Transverse colon (tissue), 4 donors: ENCODE measurements around the gene RAI1. TPM values are rescaled to one million over a fixed set of nuclear protein-coding genes. Genes with fewer than 3 reads are reported as not detected.

Source experiments
- DNase-seq: peaks from one replicate; pipeline ENCODE4 v3.0.0-alpha.2; 2019
- H3K27ac ChIP-seq, 4 donors: fragments of 200-600 bp; sonication (generic); 2 replicates each; pipeline ENCODE4 v1.5.1; 2016 to 2018; ENCODE audit warnings: inconsistent platforms in 4 of 4
- H3K27me3 ChIP-seq: fragments of 200-600 bp; sonication (generic); 2 replicates; pipeline ENCODE4 v1.5.1; 2017; ENCODE audit warnings: inconsistent platforms
- H3K36me3 ChIP-seq, 4 donors: fragments of 200-600 bp; sonication (generic); 2 replicates each; pipeline ENCODE4 v1.5.1; 2017 to 2019; ENCODE audit warnings: inconsistent platforms in 4 of 4
- H3K4me1 ChIP-seq, 4 donors: fragments of 200-600 bp; sonication (generic); 2 replicates each; pipeline ENCODE4 v1.5.1; 2017 to 2020; ENCODE audit warnings: inconsistent platforms in 4 of 4
- H3K4me3 ChIP-seq, 4 donors: fragments of 200-600 bp; sonication (generic); 1 replicate in 1 of 4; 2 replicates in 3 of 4; pipeline versions ENCODE4 v1.5.1 to v1.6.1; 2017 to 2019; ENCODE audit warnings: inconsistent platforms in 4 of 4
- H3K9me3 ChIP-seq, 2 donors: fragments of 200-600 bp; sonication (generic); 2 replicates each; pipeline ENCODE4 v1.5.1; 2017 to 2019; ENCODE audit warnings: inconsistent platforms in 2 of 2
- EP300 ChIP-seq: sonication (generic); formaldehyde crosslinking; IDR thresholded peaks from one replicate; pipeline ENCODE4 v1.6.1; 2017; ENCODE audit warnings: antibody characterized with exemption, low read depth
- POLR2A ChIP-seq: fragments of 450-650 bp; IDR thresholded peaks from one replicate; pipeline ENCODE4 v1.6.1; 2016; ENCODE audit warnings: antibody characterized with exemption, mild to moderate bottlenecking, moderate library complexity
- POLR2AphosphoS5 ChIP-seq, 3 donors: sonication (generic); formaldehyde crosslinking; IDR thresholded peaks; one replicate each; pipeline ENCODE4 v1.6.1; 2016; ENCODE audit warnings: antibody characterized with exemption in 3 of 3
- WGBS, 2 donors: methylation state at CpG; one replicate each; pipeline ENCODE4 v1.1.5; 2018; ENCODE audit warnings: low coverage in 1 of 2; 5-methylcytosine and 5-hydroxymethylcytosine counted together
- in situ Hi-C, 4 donors: fragments of 200-750 bp; cut with MboI; loops; one replicate each; pipeline versions ENCODE4 v1.15.0 to v1.15.1; 2017; ENCODE audit warnings: low sequenced_read_pairs in 3 of 4, low pct_ligation_motif_present in 1 of 4, low pct_unique_long_range_greater_than_20kb in 1 of 4
- intact Hi-C: fragments of 100-400 bp; cut with DNase I; formaldehyde crosslinking; loops from one replicate; pipeline ENCODE4 v1.15.1; 2023; ENCODE audit warnings: low total_unique reads
- total RNA-seq, 4 donors: library from RNA; depleted of rRNA; stranded (reverse); fragments of >200 nt; gene quantifications; one replicate each; pipeline ENCODE4 v1.1.0, GENCODE V29; 2016
- TF ChIP-seq, protein P1 (sequence below), 5 experiments: fragments of 200-600 bp in 3 of 5; fragments of 450-650 bp in 2 of 5; sonication (generic) in 3 of 5; IDR thresholded peaks; 1 replicate in 2 of 5; 2 replicates in 3 of 5; pipeline ENCODE4 v1.5.1; 2016 to 2017; ENCODE audit warnings: antibody characterized with exemption in 5 of 5, inconsistent platforms in 3 of 5, mild to moderate bottlenecking in 2 of 5, moderate library complexity in 1 of 5

The RAI1 gene
- total RNA-seq, 4 donors from 2014 or later, result 14.1 to 163 (median 34.6) TPM

DNA sequence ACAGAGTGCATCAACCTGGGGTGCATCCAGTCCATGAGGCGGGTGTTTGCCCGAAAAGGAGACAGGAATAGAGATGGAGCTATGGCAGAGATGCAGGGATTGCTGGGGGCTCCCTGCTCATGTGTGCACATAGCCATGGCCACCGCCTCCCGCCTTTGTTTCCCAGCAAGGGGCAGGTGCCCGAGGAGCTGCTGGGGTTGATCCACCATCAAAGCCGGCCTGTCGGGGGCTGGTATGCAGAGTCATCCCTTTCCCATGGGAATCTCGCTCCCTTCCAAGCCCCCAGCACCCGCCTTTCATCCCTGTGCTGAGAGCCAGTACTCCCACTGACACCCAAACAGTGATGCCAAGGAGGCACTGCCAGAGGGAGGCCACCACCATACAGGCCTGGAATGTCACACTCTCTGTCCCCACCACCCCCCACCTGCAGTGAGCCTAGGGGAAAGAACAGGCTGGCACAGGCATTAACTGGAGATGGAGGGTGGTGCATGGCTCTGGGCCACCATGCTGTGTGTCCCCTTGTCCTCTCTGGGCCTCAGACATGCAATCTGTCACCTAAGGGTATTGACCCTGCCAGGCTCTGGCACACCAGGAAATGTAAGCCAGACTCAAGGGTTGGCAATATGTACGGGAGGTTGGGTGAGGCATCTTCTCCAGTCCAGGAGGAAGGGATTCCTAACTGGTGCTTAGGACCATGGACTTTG is 90.4 kb downstream of the RAI1 start:
- H3K27me3 ChIP-seq, result no peaks in the 10 kb centered on the region
- WGBS, 2 donors, result 91 to 92% methylated on average over 2 to 10 of the region's 10 CpGs
- in situ Hi-C loops, result loop anchor here in 1 of 4 donors (10.0 kb wide), 1 partner anchor 97 kb away; no protein-coding TSS in a partner anchor
- intact Hi-C loops, result no loop called here
- no peak overlapping the region for H3K4me3 ChIP-seq
- peaks cover 21 to 48% (median 30%) of the 10 kb centered on the region in 4 donors for H3K4me1 ChIP-seq
- H3K36me3 ChIP-seq, result no peaks in the 10 kb centered on the region
- H3K9me3 ChIP-seq, result no peaks in the 10 kb centered on the region
- H3K27ac ChIP-seq, result peak overlapping the region in 2 of 4 donors; percentile 75 to 89
- no peak for DNase-seq
- TF ChIP-seq POLR2AphosphoS5 (IDR thresholded peaks at IDR 0.05), result no peak
- TF ChIP-seq, protein P1, sequence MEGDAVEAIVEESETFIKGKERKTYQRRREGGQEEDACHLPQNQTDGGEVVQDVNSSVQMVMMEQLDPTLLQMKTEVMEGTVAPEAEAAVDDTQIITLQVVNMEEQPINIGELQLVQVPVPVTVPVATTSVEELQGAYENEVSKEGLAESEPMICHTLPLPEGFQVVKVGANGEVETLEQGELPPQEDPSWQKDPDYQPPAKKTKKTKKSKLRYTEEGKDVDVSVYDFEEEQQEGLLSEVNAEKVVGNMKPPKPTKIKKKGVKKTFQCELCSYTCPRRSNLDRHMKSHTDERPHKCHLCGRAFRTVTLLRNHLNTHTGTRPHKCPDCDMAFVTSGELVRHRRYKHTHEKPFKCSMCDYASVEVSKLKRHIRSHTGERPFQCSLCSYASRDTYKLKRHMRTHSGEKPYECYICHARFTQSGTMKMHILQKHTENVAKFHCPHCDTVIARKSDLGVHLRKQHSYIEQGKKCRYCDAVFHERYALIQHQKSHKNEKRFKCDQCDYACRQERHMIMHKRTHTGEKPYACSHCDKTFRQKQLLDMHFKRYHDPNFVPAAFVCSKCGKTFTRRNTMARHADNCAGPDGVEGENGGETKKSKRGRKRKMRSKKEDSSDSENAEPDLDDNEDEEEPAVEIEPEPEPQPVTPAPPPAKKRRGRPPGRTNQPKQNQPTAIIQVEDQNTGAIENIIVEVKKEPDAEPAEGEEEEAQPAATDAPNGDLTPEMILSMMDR (IDR thresholded peaks at IDR 0.05), result no peak
- no peak for TF ChIP-seq EP300
- TF ChIP-seq POLR2A, result no peak

DNA sequence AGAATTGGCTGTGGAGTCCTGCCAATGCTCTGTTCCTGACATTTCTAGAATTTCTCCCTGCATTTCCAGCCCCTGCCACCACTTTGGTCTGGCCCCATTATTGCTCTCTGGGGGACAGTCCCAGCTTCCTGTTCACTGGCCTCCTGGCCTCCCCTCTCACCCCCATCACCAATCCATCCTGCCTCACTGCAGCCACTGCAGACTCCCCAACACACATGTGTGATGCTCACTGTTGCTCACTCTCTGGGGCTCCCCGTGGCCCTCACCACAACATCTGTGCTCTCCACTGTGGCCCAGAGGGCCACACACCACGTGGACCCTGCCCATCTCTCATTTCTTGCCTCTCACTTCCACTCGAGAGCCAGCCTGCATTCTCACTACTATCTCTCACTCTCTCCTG is 91.0 kb downstream of the RAI1 start:
- 61 to 76% methylated on average over 2 to 3 of the region's 3 CpGs for WGBS, 2 donors
- Histone ChIP-seq H3K36me3 (no peaks in the 10 kb centered on the region), H3K9me3 (no peaks in the 10 kb centered on the region), H3K27me3 (no peaks in the 10 kb centered on the region), H3K4me1 (peaks cover 21 to 42% (median 30%) of the 10 kb centered on the region in 4 donors), H3K4me3 (no peak overlapping the region), H3K27ac (peak overlapping the region in 1 of 4 donors; percentile 89)
- intact Hi-C loops, result no loop called here
- TF ChIP-seq EP300 (no peak), POLR2A (no peak)
- no peak for DNase-seq
- in situ Hi-C loops, result loop anchor here in 1 of 4 donors (10.0 kb wide), 1 partner anchor 97 kb away; no protein-coding TSS in a partner anchor

DNA sequence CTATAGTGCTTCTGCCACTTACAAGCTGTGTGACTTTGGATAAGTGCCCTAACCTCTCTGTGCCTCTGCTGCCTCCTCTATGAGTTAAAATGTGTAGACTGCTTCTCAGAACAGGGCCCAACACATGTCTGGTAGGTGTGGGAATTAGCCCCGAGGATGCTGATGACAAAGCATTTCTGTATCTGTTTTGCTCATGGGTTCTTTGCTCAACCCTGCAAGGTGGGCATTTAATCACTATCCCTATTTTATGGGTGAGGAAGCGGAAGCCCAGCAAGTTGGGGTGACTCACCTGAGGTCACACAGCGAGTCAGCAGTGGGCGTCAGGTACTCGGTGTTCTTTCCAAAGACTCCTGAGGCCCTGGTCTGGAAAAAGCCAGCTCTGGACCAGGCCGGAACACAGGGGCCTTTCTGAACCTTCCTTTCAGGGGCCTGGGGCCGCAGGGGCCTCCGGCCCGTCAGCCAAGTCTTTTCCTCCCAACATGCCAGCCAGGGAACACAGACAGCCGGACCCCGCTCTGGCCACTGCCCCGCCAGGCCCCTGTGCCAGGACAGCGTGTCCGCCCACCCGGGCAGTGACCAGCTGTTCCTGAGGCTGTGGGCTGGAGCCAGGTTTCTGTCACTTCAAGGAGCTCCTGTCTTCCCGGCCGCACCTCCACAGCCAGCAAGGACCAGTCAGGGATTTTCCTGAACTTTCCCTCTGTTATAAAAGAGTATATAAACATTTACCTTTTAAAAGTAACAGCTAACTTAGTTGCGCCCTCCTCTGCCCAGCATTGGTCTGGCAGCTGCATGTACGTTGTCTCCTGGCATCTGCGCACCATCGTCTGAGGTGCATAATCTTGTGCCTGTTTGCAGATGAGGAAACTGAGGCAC is 93.0 kb downstream of the RAI1 start:
- in situ Hi-C loops, result loop anchor here in 1 of 4 donors (10.0 kb wide), 1 partner anchor 99 kb away; no protein-coding TSS in a partner anchor
- Histone ChIP-seq H3K9me3 (no peaks in the 10 kb centered on the region), H3K4me3 (no peak overlapping the region), H3K27me3 (no peaks in the 10 kb centered on the region), H3K4me1 (peaks cover 26 to 49% (median 36%) of the 10 kb centered on the region in 4 donors), H3K27ac (peak overlapping the region; percentile 81 to 89 (median 85)), H3K36me3 (no peaks in the 10 kb centered on the region)
- peak; percentile 83 for DNase-seq
- TF ChIP-seq EP300, result peak; percentile 55
- TF ChIP-seq POLR2AphosphoS5 (IDR thresholded peaks at IDR 0.05), result peak in 2 of 3 donors; percentile 5 to 13
- TF ChIP-seq POLR2A, result no peak
- TF ChIP-seq, protein P1 (IDR thresholded peaks at IDR 0.05), result peak; percentile 43 to 84 (median 64)
- 0 to 36% methylated on average over 1 to 21 of the region's 21 CpGs for WGBS, 2 donors
- intact Hi-C loops, result no loop called here

DNA sequence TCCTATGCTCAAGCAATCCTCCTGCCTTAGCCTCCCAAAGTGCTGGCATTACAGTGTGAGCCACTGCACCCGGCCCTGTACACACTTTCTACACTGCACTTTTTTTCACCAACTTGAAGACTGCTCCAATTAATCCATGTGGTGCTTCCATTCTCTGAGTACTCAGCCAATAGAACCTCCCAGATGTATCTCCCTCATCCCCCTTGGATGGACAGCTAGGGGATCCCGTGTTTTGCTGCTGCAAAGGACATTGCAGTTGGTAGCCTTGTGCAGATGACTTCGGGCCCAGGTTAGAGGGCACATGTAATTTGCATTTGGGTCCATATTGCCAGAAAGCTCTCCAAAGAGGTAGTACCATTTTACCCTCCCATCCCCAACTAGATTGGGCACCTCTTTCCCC is 95.6 kb downstream of the RAI1 start:
- Histone ChIP-seq H3K4me3 (no peak overlapping the region), H3K27ac (no peak overlapping the region), H3K36me3 (no peaks in the 10 kb centered on the region), H3K4me1 (peaks cover 29 to 52% (median 43%) of the 10 kb centered on the region in 4 donors), H3K9me3 (no peaks in the 10 kb centered on the region), H3K27me3 (peaks cover 6% of the 10 kb centered on the region)
- intact Hi-C loops, result no loop called here
- TF ChIP-seq POLR2AphosphoS5 (IDR thresholded peaks at IDR 0.05), result no peak
- TF ChIP-seq, protein P1 (IDR thresholded peaks at IDR 0.05), result no peak
- no peak for TF ChIP-seq EP300
- no peak for DNase-seq
- WGBS, 2 donors, result 0 to 89% methylated on average over 1 to 3 of the region's 3 CpGs
- in situ Hi-C loops, result loop anchor here in 3 of 4 donors (10.0 to 25.0 kb wide), 2 partner anchors 90 to 102 kb away; partner anchors contain the start of gene RAI1 (in 2 of the 3)
